ENCODE data around the gene NEMF. TPM values are rescaled to one million over a fixed set of nuclear protein-coding genes. Genes with fewer than 3 reads are reported as not detected.

NEMF gene
- total RNA-seq, 1 experiment from 2014 or later, result 62.7 TPM

GRCh38 chr14:49767571-49768300, 84.9 kb downstream of the NEMF start, which contains the start of gene KLHDC2:
Gene KLHDC2 (plus strand): TSS chr14:49768153. CDS start chr14:49768469, 316 bp downstream.
- ChIA-PET POLR2A (interaction anchor here (0.6 to 3.3 kb wide), 24 partner anchors 10 to 1237 kb away, joined by 3 to 22 read pairs (median 4); partner anchors contain the start of genes MGAT2, POLE2, RPL36AL and RPS29), CTCF (interaction anchor here (0.5 to 3.0 kb wide), 8 partner anchors 9 to 134 kb away, joined by 3 to 23 read pairs (median 4); partner anchors contain the start of genes DNAAF2 and POLE2)
- Mint-ChIP-seq H3K36me3 (ENCODE audit: insufficient read depth, unreplicated experiment) (peaks cover 45% of the 10 kb centered on the region), H3K27ac (ENCODE audit: unreplicated experiment) (peak within 1 kb of the TSS; percentile 79), H3K4me3 (ENCODE audit: unreplicated experiment) (peak within 1 kb of the TSS; percentile 79), H3K4me1 (ENCODE audit: low read depth, unreplicated experiment) (peaks cover 10% of the 10 kb centered on the region), H3K27me3 (ENCODE audit: insufficient read depth, unreplicated experiment) (no peaks in the 10 kb centered on the region), H3K9me3 (ENCODE audit: unreplicated experiment) (no peaks in the 10 kb centered on the region)
- Histone ChIP-seq H3K9me3 (no peaks in the 10 kb centered on the region), H3K36me3 (ENCODE audit: control insufficient read depth, insufficient read depth, low read length) (no peaks in the 10 kb centered on the region), H3K4me1 (peaks cover 35% of the 10 kb centered on the region), H3K27me3 (replicated peaks; ENCODE audit: control insufficient read depth, insufficient read depth, low read length) (no peaks in the 10 kb centered on the region), H3K4me3 (ENCODE audit: low read depth, low read length) (peak within 1 kb of the TSS; percentile 99)
- DNase-seq, result peak; percentile 88 to 94
- TF ChIP-seq, protein P1, sequence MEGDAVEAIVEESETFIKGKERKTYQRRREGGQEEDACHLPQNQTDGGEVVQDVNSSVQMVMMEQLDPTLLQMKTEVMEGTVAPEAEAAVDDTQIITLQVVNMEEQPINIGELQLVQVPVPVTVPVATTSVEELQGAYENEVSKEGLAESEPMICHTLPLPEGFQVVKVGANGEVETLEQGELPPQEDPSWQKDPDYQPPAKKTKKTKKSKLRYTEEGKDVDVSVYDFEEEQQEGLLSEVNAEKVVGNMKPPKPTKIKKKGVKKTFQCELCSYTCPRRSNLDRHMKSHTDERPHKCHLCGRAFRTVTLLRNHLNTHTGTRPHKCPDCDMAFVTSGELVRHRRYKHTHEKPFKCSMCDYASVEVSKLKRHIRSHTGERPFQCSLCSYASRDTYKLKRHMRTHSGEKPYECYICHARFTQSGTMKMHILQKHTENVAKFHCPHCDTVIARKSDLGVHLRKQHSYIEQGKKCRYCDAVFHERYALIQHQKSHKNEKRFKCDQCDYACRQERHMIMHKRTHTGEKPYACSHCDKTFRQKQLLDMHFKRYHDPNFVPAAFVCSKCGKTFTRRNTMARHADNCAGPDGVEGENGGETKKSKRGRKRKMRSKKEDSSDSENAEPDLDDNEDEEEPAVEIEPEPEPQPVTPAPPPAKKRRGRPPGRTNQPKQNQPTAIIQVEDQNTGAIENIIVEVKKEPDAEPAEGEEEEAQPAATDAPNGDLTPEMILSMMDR (IDR thresholded peaks at IDR 0.05; ENCODE audit: insufficient read depth in 1 of 2, low read depth in 1 of 2, low read length in 1 of 2, severe bottlenecking in 1 of 2, unreplicated experiment in 1 of 2), result no peak
- no TSS peak for BruUV-seq (replicated peaks)
- intact Hi-C loops (cut with micrococcal nuclease; ENCODE audit: unreplicated experiment), result loop anchor here (1.0 to 10.0 kb wide), 2 partner anchors 74 to 337 kb away; partner anchors contain the start of gene KLHDC1

DNA sequence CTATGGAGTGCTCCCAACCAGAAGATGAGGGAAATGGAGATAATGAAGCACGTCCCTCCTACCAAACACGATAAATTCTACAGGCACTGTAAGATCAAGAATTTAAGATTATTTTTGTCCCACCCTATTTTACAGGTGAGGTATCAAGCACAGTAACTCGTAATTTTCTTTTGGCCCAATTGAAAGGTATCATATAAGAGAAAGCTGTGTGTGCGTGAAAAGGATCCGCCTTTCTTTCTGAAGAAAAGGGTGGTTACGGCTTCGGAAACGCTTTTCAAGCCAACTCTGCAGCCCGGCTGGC, 85.4 kb downstream of the NEMF start:
- POLR2A ChIA-PET, result interaction anchor here (0.6 to 3.3 kb wide), 19 partner anchors 10 to 1237 kb away, joined by 3 to 22 read pairs (median 4); partner anchors contain the start of genes POLE2 and RPS29
- H3K4me1 ChIP-seq, result peaks cover 39% of the 10 kb centered on the region
- CTCF ChIA-PET, result interaction anchor here (0.6 to 3.0 kb wide), 7 partner anchors 9 to 133 kb away, joined by 3 to 23 read pairs (median 5); partner anchors contain the start of genes DNAAF2 and POLE2
- no peaks in the 10 kb centered on the region for H3K36me3 ChIP-seq (ENCODE audit: control insufficient read depth, insufficient read depth, low read length)
- Mint-ChIP-seq H3K4me1 (ENCODE audit: low read depth, unreplicated experiment) (peaks cover 14% of the 10 kb centered on the region), H3K9me3 (ENCODE audit: unreplicated experiment) (no peaks in the 10 kb centered on the region), H3K4me3 (ENCODE audit: unreplicated experiment) (peak overlapping the region; percentile 79), H3K27me3 (ENCODE audit: insufficient read depth, unreplicated experiment) (no peaks in the 10 kb centered on the region), H3K27ac (ENCODE audit: unreplicated experiment) (peak overlapping the region; percentile 79), H3K36me3 (ENCODE audit: insufficient read depth, unreplicated experiment) (peaks cover 45% of the 10 kb centered on the region)
- no peaks in the 10 kb centered on the region for H3K27me3 ChIP-seq (replicated peaks; ENCODE audit: control insufficient read depth, insufficient read depth, low read length)
- TF ChIP-seq, protein P1 (IDR thresholded peaks at IDR 0.05; ENCODE audit: insufficient read depth in 1 of 2, low read depth in 1 of 2, low read length in 1 of 2, severe bottlenecking in 1 of 2, unreplicated experiment in 1 of 2), result no peak
- peak overlapping the region; percentile 99 for H3K4me3 ChIP-seq (ENCODE audit: low read depth, low read length)
- TSS peak; percentile 54 for BruUV-seq (replicated peaks)
- intact Hi-C loops (cut with micrococcal nuclease; ENCODE audit: unreplicated experiment), result loop anchor here (1.0 to 10.0 kb wide), 2 partner anchors 74 to 338 kb away; partner anchors contain the start of gene KLHDC1
- no peak for DNase-seq
- H3K9me3 ChIP-seq, result no peaks in the 10 kb centered on the region

DNA sequence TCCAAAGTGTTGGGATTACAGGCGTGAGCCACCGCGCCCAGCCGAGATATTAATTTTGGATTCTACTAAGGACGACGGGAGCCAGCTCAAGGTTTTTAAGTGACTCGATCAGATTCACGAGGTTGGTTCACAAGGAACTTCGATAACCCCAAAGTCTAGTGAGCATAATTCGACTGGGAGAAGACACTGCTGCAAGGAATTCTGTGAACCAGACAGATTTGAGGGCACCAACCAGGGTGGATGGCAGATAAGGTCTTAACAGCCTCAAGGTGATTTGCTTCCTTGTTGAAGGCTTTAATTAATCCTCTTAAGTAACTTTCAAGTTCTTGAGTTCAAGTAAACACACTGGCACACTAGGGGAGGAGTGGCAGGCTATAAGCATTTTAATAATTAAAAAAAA, 85.7 kb downstream of the NEMF start:
- DNase-seq, result no peak
- peaks cover 18% of the 10 kb centered on the region for H3K4me1 Mint-ChIP-seq (ENCODE audit: low read depth, unreplicated experiment)
- no peaks in the 10 kb centered on the region for H3K27me3 ChIP-seq (replicated peaks; ENCODE audit: control insufficient read depth, insufficient read depth, low read length)
- ChIA-PET POLR2A (interaction anchor here (0.6 to 3.3 kb wide), 17 partner anchors 11 to 1238 kb away, joined by 3 to 22 read pairs (median 4); partner anchors contain the start of genes POLE2 and RPS29), CTCF (interaction anchor here (0.6 to 3.0 kb wide), 7 partner anchors 10 to 133 kb away, joined by 3 to 23 read pairs (median 5); partner anchors contain the start of genes DNAAF2 and POLE2)
- TF ChIP-seq, protein P1 (IDR thresholded peaks at IDR 0.05; ENCODE audit: insufficient read depth in 1 of 2, low read depth in 1 of 2, low read length in 1 of 2, severe bottlenecking in 1 of 2, unreplicated experiment in 1 of 2), result no peak
- intact Hi-C loops (cut with micrococcal nuclease; ENCODE audit: unreplicated experiment), result loop anchor here (1.0 to 10.0 kb wide), 2 partner anchors 74 to 338 kb away; partner anchors contain the start of gene KLHDC1
- H3K27me3 Mint-ChIP-seq (ENCODE audit: insufficient read depth, unreplicated experiment), result no peaks in the 10 kb centered on the region
- peak overlapping the region; percentile 99 for H3K4me3 ChIP-seq (ENCODE audit: low read depth, low read length)
- BruUV-seq (replicated peaks), result no TSS peak
- peak overlapping the region; percentile 79 for H3K27ac Mint-ChIP-seq (ENCODE audit: unreplicated experiment)
- peaks cover 45% of the 10 kb centered on the region for H3K36me3 Mint-ChIP-seq (ENCODE audit: insufficient read depth, unreplicated experiment)
- no peaks in the 10 kb centered on the region for H3K9me3 ChIP-seq
- peaks cover 39% of the 10 kb centered on the region for H3K4me1 ChIP-seq
- H3K9me3 Mint-ChIP-seq (ENCODE audit: unreplicated experiment), result no peaks in the 10 kb centered on the region
- peak overlapping the region; percentile 79 for H3K4me3 Mint-ChIP-seq (ENCODE audit: unreplicated experiment)
- no peaks in the 10 kb centered on the region for H3K36me3 ChIP-seq (ENCODE audit: control insufficient read depth, insufficient read depth, low read length)
